ENCODE data around the gene GRPEL2.
"Not testable (repeated sequence)": the region's sequence is repeated elsewhere in the genome, so short reads cannot be mapped to it uniquely, and the experiment has no call there.

GRPEL2 gene

GRCh38 chr5:149389552-149390495 is 44.5 kb downstream of the GRPEL2 start:
- Histone ChIP-seq H3K9ac (ENCODE audit: insufficient read length, low read depth) (no peak overlapping the region), H3K4me3 (ENCODE audit: insufficient read length, low read depth) (no peak overlapping the region), H3K36me3 (ENCODE audit: insufficient read depth, insufficient read length, low read length) (no peaks in the 10 kb centered on the region), H3K27me3 (ENCODE audit: insufficient read depth, insufficient read length) (no peaks in the 10 kb centered on the region), H3K4me1 (ENCODE audit: insufficient read depth, insufficient read length) (no peaks in the 10 kb centered on the region), H3K9me3 (ENCODE audit: insufficient read depth, low read length) (peaks cover 5% of the 10 kb centered on the region; the same call in 1 of the 2 replicates)
- DNase-seq (ENCODE audit: low read depth, low spot score) = no peak
- TF ChIP-seq YY1 (IDR thresholded peaks at IDR 0.05; ENCODE audit: insufficient read depth, insufficient read length) = no peak
- TF ChIP-seq SUZ12 (IDR thresholded peaks at IDR 0.05; ENCODE audit: extremely low read depth, insufficient read depth, insufficient read length) = no peak
- TF ChIP-seq ZNF274 (IDR thresholded peaks at IDR 0.05; ENCODE audit: low read depth, low read length) = no peak

GRCh38 chr5:149391076-149391475 is 45.8 kb downstream of the GRPEL2 start:
- not testable (repeated sequence) for H3K4me1 ChIP-seq (ENCODE audit: insufficient read depth, insufficient read length); H3K36me3 ChIP-seq (ENCODE audit: insufficient read depth, insufficient read length, low read length); H3K9me3 ChIP-seq (ENCODE audit: insufficient read depth, low read length); H3K4me3 ChIP-seq (ENCODE audit: insufficient read length, low read depth); DNase-seq (ENCODE audit: low read depth, low spot score); H3K27me3 ChIP-seq (ENCODE audit: insufficient read depth, insufficient read length); H3K9ac ChIP-seq (ENCODE audit: insufficient read length, low read depth)

- Histone ChIP-seq H3K4me1 (ENCODE audit: insufficient read depth, insufficient read length) (no peaks in the 10 kb centered on the region), H3K27me3 (ENCODE audit: insufficient read depth, insufficient read length) (no peaks in the 10 kb centered on the region), H3K4me3 (ENCODE audit: insufficient read length, low read depth) (no peak overlapping the region), H3K9ac (ENCODE audit: insufficient read length, low read depth) (no peak overlapping the region), H3K9me3 (ENCODE audit: insufficient read depth, low read length) (peaks cover 5% of the 10 kb centered on the region; the same call in 1 of the 2 replicates), H3K36me3 (ENCODE audit: insufficient read depth, insufficient read length, low read length) (no peaks in the 10 kb centered on the region)
- no peak for TF ChIP-seq SUZ12 (IDR thresholded peaks at IDR 0.05; ENCODE audit: extremely low read depth, insufficient read depth, insufficient read length)
- TF ChIP-seq ZNF274 (IDR thresholded peaks at IDR 0.05; ENCODE audit: low read depth, low read length) = no peak
- TF ChIP-seq YY1 (IDR thresholded peaks at IDR 0.05; ENCODE audit: insufficient read depth, insufficient read length) = no peak
- DNase-seq (ENCODE audit: low read depth, low spot score) = no peak
Measured at GRCh38 chr5:149391524-149391923, 46.2 kb downstream of the GRPEL2 start.

GRCh38 chr5:149392718-149393117 is 47.4 kb downstream of the GRPEL2 start:
- H3K36me3 ChIP-seq (ENCODE audit: insufficient read depth, insufficient read length, low read length) = no peaks in the 10 kb centered on the region
- no peaks in the 10 kb centered on the region for H3K27me3 ChIP-seq (ENCODE audit: insufficient read depth, insufficient read length)
- no peak for DNase-seq (ENCODE audit: low read depth, low spot score)
- H3K4me1 ChIP-seq (ENCODE audit: insufficient read depth, insufficient read length) = no peaks in the 10 kb centered on the region
- H3K9me3 ChIP-seq (ENCODE audit: insufficient read depth, low read length) = peaks cover 5% of the 10 kb centered on the region; the same call in 1 of the 2 replicates
- no peak overlapping the region for H3K9ac ChIP-seq (ENCODE audit: insufficient read length, low read depth)
- no peak overlapping the region for H3K4me3 ChIP-seq (ENCODE audit: insufficient read length, low read depth)
- no peak for TF ChIP-seq SUZ12 (IDR thresholded peaks at IDR 0.05; ENCODE audit: extremely low read depth, insufficient read depth, insufficient read length)
- TF ChIP-seq YY1 (IDR thresholded peaks at IDR 0.05; ENCODE audit: insufficient read depth, insufficient read length) = no peak
- no peak for TF ChIP-seq ZNF274 (IDR thresholded peaks at IDR 0.05; ENCODE audit: low read depth, low read length)

- H3K36me3 ChIP-seq (ENCODE audit: insufficient read depth, insufficient read length, low read length); H3K9me3 ChIP-seq (ENCODE audit: insufficient read depth, low read length); H3K27me3 ChIP-seq (ENCODE audit: insufficient read depth, insufficient read length); H3K4me1 ChIP-seq (ENCODE audit: insufficient read depth, insufficient read length); H3K9ac ChIP-seq (ENCODE audit: insufficient read length, low read depth); H3K4me3 ChIP-seq (ENCODE audit: insufficient read length, low read depth); DNase-seq (ENCODE audit: low read depth, low spot score): not testable (repeated sequence)
Measured at GRCh38 chr5:149394996-149395395, 49.7 kb downstream of the GRPEL2 start.

GRCh38 chr5:149397530-149397929 is 52.2 kb downstream of the GRPEL2 start:
- H3K9me3 ChIP-seq (ENCODE audit: insufficient read depth, low read length) = no peaks in the 10 kb centered on the region
- H3K4me1 ChIP-seq (ENCODE audit: insufficient read depth, insufficient read length) = peaks cover 2% of the 10 kb centered on the region
- H3K36me3 ChIP-seq (ENCODE audit: insufficient read depth, insufficient read length, low read length) = no peaks in the 10 kb centered on the region
- H3K4me3 ChIP-seq (ENCODE audit: insufficient read length, low read depth) = no peak overlapping the region
- DNase-seq (ENCODE audit: low read depth, low spot score) = no peak
- H3K27me3 ChIP-seq (ENCODE audit: insufficient read depth, insufficient read length) = no peaks in the 10 kb centered on the region
- H3K9ac ChIP-seq (ENCODE audit: insufficient read length, low read depth) = no peak overlapping the region
- no peak for TF ChIP-seq SUZ12 (IDR thresholded peaks at IDR 0.05; ENCODE audit: extremely low read depth, insufficient read depth, insufficient read length)
- no peak for TF ChIP-seq YY1 (IDR thresholded peaks at IDR 0.05; ENCODE audit: insufficient read depth, insufficient read length)

GRCh38 chr5:149398747-149399266 is 53.5 kb downstream of the GRPEL2 start:
- not testable (repeated sequence) for H3K9me3 ChIP-seq (ENCODE audit: insufficient read depth, low read length); H3K4me1 ChIP-seq (ENCODE audit: insufficient read depth, insufficient read length); H3K27me3 ChIP-seq (ENCODE audit: insufficient read depth, insufficient read length); H3K36me3 ChIP-seq (ENCODE audit: insufficient read depth, insufficient read length, low read length); H3K4me3 ChIP-seq (ENCODE audit: insufficient read length, low read depth); DNase-seq (ENCODE audit: low read depth, low spot score); H3K9ac ChIP-seq (ENCODE audit: insufficient read length, low read depth)
